Measurements from ENCODE around the gene AXL.

GRCh38 chr19:41203371-41203770 lies 15.7 kb upstream of the AXL start:
- TF ChIP-seq CTCF (IDR thresholded peaks at IDR 0.05) (no peak), POLR2A (IDR thresholded peaks at IDR 0.05) (no peak)
